GM12891 (cell line): ENCODE results near the gene RASGRF1.

Experiments
- DNase-seq: peaks from one replicate; pipeline ENCODE4 v3.0.0; 2011; ENCODE audit warnings: low spot score; ENCODE audit not compliant: insufficient read length
- FAIRE-seq: peaks from 2 replicates; lab custom pipeline; 2011; peaks lifted over from hg19 to GRCh38; lab: Jason Lieb, UNC
- PAX5 ChIP-seq: IDR thresholded peaks from 2 replicates; pipeline ENCODE4 v1.6.1; 2011; ENCODE audit warnings: low read length, moderate library complexity, mild to moderate bottlenecking; ENCODE audit not compliant: insufficient read depth, severe bottlenecking
- POLR2A ChIP-seq: IDR thresholded peaks from 2 replicates; pipeline ENCODE4 v1.6.1; 2011; ENCODE audit warnings: low read depth, low read length, control low read depth
- POLR2AphosphoS5 ChIP-seq: IDR thresholded peaks from 2 replicates; pipeline ENCODE4 v1.6.1; 2011; ENCODE audit warnings: low read depth, low read length, control low read depth
- POU2F2 ChIP-seq: IDR thresholded peaks from 2 replicates; pipeline ENCODE4 v1.6.1; 2011; ENCODE audit warnings: low read depth, mild to moderate bottlenecking, control low read depth, low read length, moderate library complexity
- SPI1 ChIP-seq: IDR thresholded peaks from 2 replicates; pipeline ENCODE4 v1.6.1; 2011; ENCODE audit warnings: low read depth, low read length, control low read depth
- TAF1 ChIP-seq: IDR thresholded peaks from 2 replicates; pipeline ENCODE4 v1.6.1; 2011; ENCODE audit warnings: low read depth, low read length, control low read depth

The RASGRF1 gene

GRCh38 chr15:79102595-79102994 is 12.0 kb upstream of the RASGRF1 start:
- no peak for TF ChIP-seq TAF1
- no peak for TF ChIP-seq SPI1
- no peak for TF ChIP-seq POLR2AphosphoS5
- no peak for TF ChIP-seq POLR2A
- no peak for TF ChIP-seq PAX5
- no peak for TF ChIP-seq POU2F2
- FAIRE-seq (no peak), DNase-seq (no peak)

- DNase-seq (no peak), FAIRE-seq (no peak)
- TF ChIP-seq POLR2A = no peak
- TF ChIP-seq POU2F2 = no peak
- TF ChIP-seq TAF1 = no peak
- TF ChIP-seq POLR2AphosphoS5 = no peak
- TF ChIP-seq PAX5 = no peak
- TF ChIP-seq SPI1 = no peak
Measured at GRCh38 chr15:79101866-79102581, 11.4 kb upstream of the RASGRF1 start.

GRCh38 chr15:79099692-79100091 is 9.1 kb upstream of the RASGRF1 start:
- no peak for FAIRE-seq
- TF ChIP-seq POU2F2 (no peak), POLR2AphosphoS5 (no peak), POLR2A (no peak), SPI1 (no peak), PAX5 (no peak), TAF1 (no peak)
- no peak for DNase-seq

GRCh38 chr15:79094611-79095021 is 4.0 kb upstream of the RASGRF1 start:
- TF ChIP-seq POLR2A = no peak
- no peak for TF ChIP-seq SPI1
- no peak for TF ChIP-seq PAX5
- no peak for TF ChIP-seq TAF1
- TF ChIP-seq POLR2AphosphoS5 = no peak
- TF ChIP-seq POU2F2 = no peak
- DNase-seq (no peak), FAIRE-seq (no peak)

GRCh38 chr15:79093352-79093935 is 2.9 kb upstream of the RASGRF1 start:
- FAIRE-seq = no peak
- TF ChIP-seq POLR2AphosphoS5 (no peak), PAX5 (no peak), POU2F2 (no peak), TAF1 (no peak), POLR2A (no peak), SPI1 (no peak)
- no peak for DNase-seq

GRCh38 chr15:79092382-79092781 is 1.8 kb upstream of the RASGRF1 start:
- DNase-seq (no peak), FAIRE-seq (peak; percentile 75)
- TF ChIP-seq POU2F2 = no peak
- no peak for TF ChIP-seq SPI1
- no peak for TF ChIP-seq POLR2A
- TF ChIP-seq TAF1 = no peak
- TF ChIP-seq POLR2AphosphoS5 = no peak
- TF ChIP-seq PAX5 = no peak

GRCh38 chr15:79091204-79091867 is 756 bp upstream of the RASGRF1 start:
- DNase-seq (peak; percentile 35), FAIRE-seq (no peak)
- TF ChIP-seq TAF1 (no peak), POLR2A (no peak), POU2F2 (no peak), PAX5 (no peak), POLR2AphosphoS5 (no peak), SPI1 (no peak)

GRCh38 chr15:79089890-79090486 is 592 bp downstream of the RASGRF1 start:
- TF ChIP-seq TAF1 (no peak), PAX5 (no peak), SPI1 (no peak)
- FAIRE-seq (no peak), DNase-seq (peak; percentile 29)

GRCh38 chr15:79089331-79089889 is 1.2 kb downstream of the RASGRF1 start:
- DNase-seq (peak; percentile 47), FAIRE-seq (no peak)
- no peak for TF ChIP-seq POU2F2
- no peak for TF ChIP-seq POLR2A
- TF ChIP-seq TAF1 = no peak
- TF ChIP-seq SPI1 = no peak
- TF ChIP-seq PAX5 = no peak
- TF ChIP-seq POLR2AphosphoS5 = no peak
